ENCODE results near the gene MROH2A.

MROH2A gene

DNA sequence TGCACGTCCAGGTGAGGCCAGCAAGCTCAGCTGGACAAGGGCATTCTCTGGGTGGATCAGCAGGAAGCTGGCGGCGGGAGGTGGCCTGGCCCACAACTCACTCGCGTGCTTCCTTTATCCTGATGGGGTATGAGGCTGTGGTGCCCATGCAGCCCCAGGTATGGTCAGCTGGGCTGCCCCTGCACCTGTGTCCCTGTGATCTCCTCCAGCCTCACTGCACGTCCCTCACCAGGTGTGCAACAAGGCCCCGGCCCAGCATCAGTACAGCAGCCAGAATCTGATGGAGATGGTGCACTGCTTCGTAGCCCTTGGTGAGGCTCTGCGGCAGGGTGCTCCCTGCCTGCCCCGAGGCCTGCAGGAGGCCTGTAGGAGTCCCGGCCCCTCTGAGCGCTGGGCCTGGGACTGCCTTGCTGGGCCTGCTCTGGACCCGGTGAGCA is 17.6 kb downstream of the MROH2A start:
- H3K4me3 ChIP-seq (replicated peaks; ENCODE audit: low read depth, low read length) = no peak overlapping the region
- DNase-seq (ENCODE audit: extremely low read depth, low read depth) = no peak
- TF ChIP-seq CTCF (IDR thresholded peaks at IDR 0.05; ENCODE audit: low read depth, low read length, missing control alignments) = no peak

DNA sequence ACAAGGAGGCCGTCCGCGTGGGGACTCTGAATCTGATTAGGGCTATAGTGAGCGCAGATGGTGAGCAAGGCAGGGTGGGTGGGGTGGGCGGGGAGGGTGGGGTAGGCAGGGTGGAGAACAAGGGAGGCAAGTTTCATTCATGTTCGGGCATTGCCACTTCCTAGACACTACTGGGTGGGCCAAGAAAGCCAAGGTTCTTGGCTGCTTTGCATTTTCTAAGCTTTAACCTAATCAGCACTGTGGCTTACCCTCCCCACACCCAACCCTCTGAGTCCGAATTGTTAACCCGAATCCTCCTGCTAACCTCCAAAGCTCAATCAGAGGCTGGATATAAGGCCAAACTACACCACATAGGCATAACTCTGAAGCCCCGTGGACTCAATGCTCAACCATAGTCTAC is 18.1 kb downstream of the MROH2A start:
- DNase-seq (ENCODE audit: extremely low read depth, low read depth) = no peak
- TF ChIP-seq CTCF (IDR thresholded peaks at IDR 0.05; ENCODE audit: low read depth, low read length, missing control alignments) = no peak
- no peak overlapping the region for H3K4me3 ChIP-seq (replicated peaks; ENCODE audit: low read depth, low read length)

GRCh38 chr2:233798335-233799086 is 20.4 kb downstream of the MROH2A start:
- no peak for TF ChIP-seq CTCF (IDR thresholded peaks at IDR 0.05; ENCODE audit: low read depth, low read length, missing control alignments)
- H3K4me3 ChIP-seq (replicated peaks; ENCODE audit: low read depth, low read length) = no peak overlapping the region
- DNase-seq (ENCODE audit: extremely low read depth, low read depth) = no peak

DNA sequence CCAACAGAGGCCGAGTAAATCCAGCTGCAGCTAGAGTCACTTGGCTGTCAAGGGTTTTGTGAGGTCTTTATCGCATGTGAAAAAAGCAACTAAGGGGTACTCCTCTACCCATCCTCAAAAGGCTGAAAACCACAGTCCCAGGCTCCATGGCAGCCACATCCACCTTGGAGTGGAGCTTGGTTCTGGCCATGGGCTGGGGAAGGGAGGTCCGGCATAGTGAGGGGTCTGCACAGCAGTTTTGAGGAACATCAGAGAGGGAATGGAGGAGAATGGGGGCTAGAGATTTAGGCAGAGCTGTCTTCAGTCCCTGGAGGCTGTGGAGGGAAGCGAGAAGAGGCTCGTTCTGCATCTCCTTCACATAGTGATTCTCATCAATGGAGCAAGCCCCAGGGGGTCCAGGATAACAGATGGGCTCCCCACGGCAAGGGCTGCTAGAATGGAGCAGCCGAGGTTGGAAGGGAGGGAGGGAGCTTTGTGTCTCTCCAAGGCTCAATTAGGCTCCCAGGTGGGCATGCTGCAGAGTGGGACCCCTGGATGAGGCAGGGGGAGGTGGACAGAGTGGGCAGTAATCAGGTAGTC is 21.0 kb downstream of the MROH2A start:
- no peak overlapping the region for H3K4me3 ChIP-seq (replicated peaks; ENCODE audit: low read depth, low read length)
- DNase-seq (ENCODE audit: extremely low read depth, low read depth) = no peak
- TF ChIP-seq CTCF (IDR thresholded peaks at IDR 0.05; ENCODE audit: low read depth, low read length, missing control alignments) = no peak

GRCh38 chr2:233799716-233800115 is 21.6 kb downstream of the MROH2A start:
- no peak overlapping the region for H3K4me3 ChIP-seq (replicated peaks; ENCODE audit: low read depth, low read length)
- no peak for DNase-seq (ENCODE audit: extremely low read depth, low read depth)
- TF ChIP-seq CTCF (IDR thresholded peaks at IDR 0.05; ENCODE audit: low read depth, low read length, missing control alignments) = no peak

DNA sequence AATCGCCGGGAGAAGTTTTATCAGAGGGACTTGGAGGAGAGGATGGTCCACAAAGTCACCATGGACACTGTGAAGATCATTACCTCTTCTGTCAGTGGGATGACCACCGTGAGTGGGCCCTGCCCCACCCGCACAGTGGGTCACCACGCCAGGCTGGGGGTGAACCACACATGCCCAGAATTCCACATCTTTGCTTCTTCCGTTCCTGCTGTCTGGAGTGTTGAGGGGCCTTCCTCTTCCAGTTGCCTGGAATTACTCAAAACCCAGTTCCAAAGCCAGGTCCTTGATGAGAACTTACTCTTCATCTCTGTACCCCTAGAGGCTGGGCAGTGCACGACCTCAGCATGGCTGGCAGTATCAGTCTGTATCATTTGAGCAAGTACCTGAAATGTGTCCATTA is 22.1 kb downstream of the MROH2A start:
- no peak for TF ChIP-seq CTCF (IDR thresholded peaks at IDR 0.05; ENCODE audit: low read depth, low read length, missing control alignments)
- DNase-seq (ENCODE audit: extremely low read depth, low read depth) = no peak

More for the DNA sequence above, 22.1 kb downstream of the MROH2A start:
- H3K4me3 ChIP-seq (replicated peaks; ENCODE audit: low read depth, low read length) = no peak overlapping the region

All from HFF-Myc (cell line).